ENCODE measurements around the gene ABCA2. TPM values are rescaled to one million over a fixed set of nuclear protein-coding genes. Genes with fewer than 3 reads are reported as not detected.

Gene ABCA2
- total and polyA plus RNA-seq, 9 of the 15 experiments (the other 6 are each of a cell fraction or from before 2014, with no cell fraction given), result 0.69 to 16.3 (median 6.1) TPM; not detected in 2

DNA sequence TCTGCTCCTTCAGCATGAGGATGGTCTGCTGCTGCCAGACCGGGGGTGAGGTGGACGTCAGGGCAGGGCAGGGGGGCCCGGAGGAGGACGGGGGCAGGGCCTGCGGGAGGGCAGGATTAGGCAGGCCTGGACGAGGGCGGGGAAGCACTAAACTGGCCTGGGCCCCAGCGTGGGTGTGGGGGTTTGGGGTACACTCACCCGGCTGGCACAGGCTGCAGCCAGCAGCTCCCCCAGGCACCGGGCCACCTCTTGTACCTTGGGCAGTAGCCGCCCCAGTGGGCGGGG lies 36.8 kb upstream of the ABCA2 start:
- Histone ChIP-seq H4K20me1 (replicated peaks; ENCODE audit: control insufficient read depth, insufficient read depth, low read length) (peaks cover 22% of the 10 kb centered on the region), H3K36me3 (ENCODE audit: control insufficient read depth, insufficient read depth, low read length) (peaks cover 41% of the 10 kb centered on the region; the same call in 2 of the 3 replicates), H3K27ac (ENCODE audit: extremely low read depth, low read depth, low read length) (no peak overlapping the region), H3K4me1 (replicated peaks in 1 of 2; ENCODE audit: control insufficient read depth in 2 of 2, insufficient read depth in 2 of 2, low read length in 2 of 2) (peaks cover 18 to 58% of the 10 kb centered on the region in 2 experiments; a peak in 4 of 5 replicates), H3K9ac (ENCODE audit: insufficient read depth in 1 of 2, low read depth in 2 of 2, low read length in 2 of 2) (no peak overlapping the region; a peak in 1 of 4 replicates), H3K9me1 (ENCODE audit: control insufficient read depth, insufficient read depth, low read length) (peaks cover 8% of the 10 kb centered on the region), H2AFZ (ENCODE audit: low read depth, low read length) (no peak overlapping the region), H3K79me2 (ENCODE audit: control insufficient read depth, insufficient read depth, low read length) (peaks cover 26% of the 10 kb centered on the region), H3K4me2 (ENCODE audit: insufficient read depth, low read length) (no peak overlapping the region), H3K9me3 (replicated peaks; ENCODE audit: control insufficient read depth, insufficient read depth, low read depth, low read length) (no peaks in the 10 kb centered on the region), H3K4me3 (no peak overlapping the region), H3K27me3 (ENCODE audit: control insufficient read depth in 2 of 2, insufficient read depth in 2 of 2, low read length in 2 of 2) (no peaks in the 10 kb centered on the region)
- intact Hi-C loops (cut with micrococcal nuclease), result no loop called here
- ATAC-seq (no peak), DNase-seq (ENCODE audit: extremely low read depth in 1 of 4, low spot score in 3 of 4) (no peak), FAIRE-seq (no peak)
- POLR2A ChIA-PET, result no interaction called here
- CTCF ChIA-PET (ENCODE audit: low intra/inter-chr PET ratio), result no interaction called here
- no TSS peak for BruUV-seq (replicated peaks)
- 77% methylated on average over 5 of the region's 12 CpGs for WGBS (ENCODE audit: insufficient coverage, low coverage, missing lambda C conversion rate)
- in situ Hi-C loops (cut with MboI), result no loop called here
- TF ChIP-seq CBFB (CRISPR knock-in tag; IDR thresholded peaks at IDR 0.05), result no peak
- TF ChIP-seq MYBL2 (IDR thresholded peaks at IDR 0.05; ENCODE audit: low read depth), result no peak
- no peak for TF ChIP-seq MYBL2 (CRISPR knock-in tag; IDR thresholded peaks at IDR 0.05; ENCODE audit: borderline replicate concordance)
- TF ChIP-seq ZBTB26 (CRISPR knock-in tag; IDR thresholded peaks at IDR 0.05), result no peak
- TF ChIP-seq ZNF146 (CRISPR knock-in tag; IDR thresholded peaks at IDR 0.05; ENCODE audit: unreplicated experiment), result no peak
- TF ChIP-seq SMAD3 (CRISPR knock-in tag; conservative IDR thresholded peaks at IDR 0.05), result no peak
- no peak for TF ChIP-seq MEF2D (tag; conservative IDR thresholded peaks at IDR 0.05; ENCODE audit: low read depth)
- no peak for TF ChIP-seq KLF10 (CRISPR knock-in tag; IDR thresholded peaks at IDR 0.05)
- TF ChIP-seq, protein P1, sequence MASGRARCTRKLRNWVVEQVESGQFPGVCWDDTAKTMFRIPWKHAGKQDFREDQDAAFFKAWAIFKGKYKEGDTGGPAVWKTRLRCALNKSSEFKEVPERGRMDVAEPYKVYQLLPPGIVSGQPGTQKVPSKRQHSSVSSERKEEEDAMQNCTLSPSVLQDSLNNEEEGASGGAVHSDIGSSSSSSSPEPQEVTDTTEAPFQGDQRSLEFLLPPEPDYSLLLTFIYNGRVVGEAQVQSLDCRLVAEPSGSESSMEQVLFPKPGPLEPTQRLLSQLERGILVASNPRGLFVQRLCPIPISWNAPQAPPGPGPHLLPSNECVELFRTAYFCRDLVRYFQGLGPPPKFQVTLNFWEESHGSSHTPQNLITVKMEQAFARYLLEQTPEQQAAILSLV (tag; IDR thresholded peaks at IDR 0.05), result no peak
- TF ChIP-seq, protein P2, sequence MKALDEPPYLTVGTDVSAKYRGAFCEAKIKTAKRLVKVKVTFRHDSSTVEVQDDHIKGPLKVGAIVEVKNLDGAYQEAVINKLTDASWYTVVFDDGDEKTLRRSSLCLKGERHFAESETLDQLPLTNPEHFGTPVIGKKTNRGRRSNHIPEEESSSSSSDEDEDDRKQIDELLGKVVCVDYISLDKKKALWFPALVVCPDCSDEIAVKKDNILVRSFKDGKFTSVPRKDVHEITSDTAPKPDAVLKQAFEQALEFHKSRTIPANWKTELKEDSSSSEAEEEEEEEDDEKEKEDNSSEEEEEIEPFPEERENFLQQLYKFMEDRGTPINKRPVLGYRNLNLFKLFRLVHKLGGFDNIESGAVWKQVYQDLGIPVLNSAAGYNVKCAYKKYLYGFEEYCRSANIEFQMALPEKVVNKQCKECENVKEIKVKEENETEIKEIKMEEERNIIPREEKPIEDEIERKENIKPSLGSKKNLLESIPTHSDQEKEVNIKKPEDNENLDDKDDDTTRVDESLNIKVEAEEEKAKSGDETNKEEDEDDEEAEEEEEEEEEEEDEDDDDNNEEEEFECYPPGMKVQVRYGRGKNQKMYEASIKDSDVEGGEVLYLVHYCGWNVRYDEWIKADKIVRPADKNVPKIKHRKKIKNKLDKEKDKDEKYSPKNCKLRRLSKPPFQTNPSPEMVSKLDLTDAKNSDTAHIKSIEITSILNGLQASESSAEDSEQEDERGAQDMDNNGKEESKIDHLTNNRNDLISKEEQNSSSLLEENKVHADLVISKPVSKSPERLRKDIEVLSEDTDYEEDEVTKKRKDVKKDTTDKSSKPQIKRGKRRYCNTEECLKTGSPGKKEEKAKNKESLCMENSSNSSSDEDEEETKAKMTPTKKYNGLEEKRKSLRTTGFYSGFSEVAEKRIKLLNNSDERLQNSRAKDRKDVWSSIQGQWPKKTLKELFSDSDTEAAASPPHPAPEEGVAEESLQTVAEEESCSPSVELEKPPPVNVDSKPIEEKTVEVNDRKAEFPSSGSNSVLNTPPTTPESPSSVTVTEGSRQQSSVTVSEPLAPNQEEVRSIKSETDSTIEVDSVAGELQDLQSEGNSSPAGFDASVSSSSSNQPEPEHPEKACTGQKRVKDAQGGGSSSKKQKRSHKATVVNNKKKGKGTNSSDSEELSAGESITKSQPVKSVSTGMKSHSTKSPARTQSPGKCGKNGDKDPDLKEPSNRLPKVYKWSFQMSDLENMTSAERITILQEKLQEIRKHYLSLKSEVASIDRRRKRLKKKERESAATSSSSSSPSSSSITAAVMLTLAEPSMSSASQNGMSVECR (CRISPR knock-in tag; IDR thresholded peaks at IDR 0.05), result no peak
- no peak for TF ChIP-seq NFXL1 (CRISPR knock-in tag; IDR thresholded peaks at IDR 0.05)
